Activated naive CD8-positive, alpha-beta T cell treated with anti-CD3 and anti-CD28 coated beads for 36 hours (primary cell): ENCODE measurements around the gene PTPRN. TPM values are rescaled to one million over a fixed set of nuclear protein-coding genes. Genes with fewer than 3 reads are reported as not detected.

Experiments used
- DNase-seq: peaks from one replicate; pipeline ENCODE4 v3.0.0; 2021
- H3K27ac Mint-ChIP-seq: one replicate; pipeline ENCODE4 v1.8.0; 2022; ENCODE audit warnings: mild to moderate bottlenecking, moderate library complexity, mixed read lengths
- H3K27me3 Mint-ChIP-seq: one replicate; pipeline ENCODE4 v1.8.0; 2022; ENCODE audit warnings: mild to moderate bottlenecking, mixed read lengths
- H3K36me3 Mint-ChIP-seq: one replicate; pipeline ENCODE4 v1.8.0; 2021; ENCODE audit warnings: mild to moderate bottlenecking, mixed read lengths
- H3K4me1 Mint-ChIP-seq: one replicate; pipeline ENCODE4 v1.8.0; 2021; ENCODE audit warnings: mixed read lengths
- H3K4me3 Mint-ChIP-seq: one replicate; pipeline ENCODE4 v1.8.0; 2022; ENCODE audit warnings: mild to moderate bottlenecking, moderate library complexity, mixed read lengths
- H3K9me3 Mint-ChIP-seq: one replicate; pipeline ENCODE4 v1.8.0; 2022; ENCODE audit warnings: mixed read lengths
- total RNA-seq, 2 experiments: library from RNA; stranded (reverse); gene quantifications; one replicate each; pipeline ENCODE4 v1.2.3, GENCODE V29; 2021

PTPRN gene
- 1 to 10 TPM; 1.7 to 2.5 TPM for total RNA-seq

- no peak within 1 kb of the TSS for H3K4me3 Mint-ChIP-seq
- peaks cover 2% of the 10 kb centered on the region for H3K9me3 Mint-ChIP-seq
- peaks cover 66% of the 10 kb centered on the region for H3K27me3 Mint-ChIP-seq
- H3K4me1 Mint-ChIP-seq = peaks cover 8% of the 10 kb centered on the region
- no peaks in the 10 kb centered on the region for H3K36me3 Mint-ChIP-seq
- DNase-seq = no peak
- H3K27ac Mint-ChIP-seq = no peak within 1 kb of the TSS
Observed at GRCh38 chr2:219309278-219309677, at the start of gene PTPRN. Gene PTPRN (minus strand): TSS chr2:219309401. CDS start chr2:219309332, 69 bp downstream.

- DNase-seq = peak; percentile 32
- Mint-ChIP-seq H3K27me3 (peaks cover 60% of the 10 kb centered on the region), H3K4me1 (peaks cover 8% of the 10 kb centered on the region)
Observed at GRCh38 chr2:219358170-219359075, 49.2 kb upstream of the PTPRN start.

GRCh38 chr2:219356834-219357233 is 47.6 kb upstream of the PTPRN start:
- peaks cover 65% of the 10 kb centered on the region for H3K27me3 Mint-ChIP-seq

More at GRCh38 chr2:219358170-219359075, 49.2 kb upstream of the PTPRN start:
- no peaks in the 10 kb centered on the region for H3K36me3 Mint-ChIP-seq
- peak overlapping the region; percentile 49 for H3K4me3 Mint-ChIP-seq
- H3K9me3 Mint-ChIP-seq = no peaks in the 10 kb centered on the region
- no peak overlapping the region for H3K27ac Mint-ChIP-seq

GRCh38 chr2:219354582-219354981 is 45.4 kb upstream of the PTPRN start:
- H3K36me3 Mint-ChIP-seq = no peaks in the 10 kb centered on the region
- no peak for DNase-seq
- peaks cover 67% of the 10 kb centered on the region for H3K27me3 Mint-ChIP-seq
- peaks cover 5% of the 10 kb centered on the region for H3K4me1 Mint-ChIP-seq
- H3K27ac Mint-ChIP-seq = no peak overlapping the region
- no peaks in the 10 kb centered on the region for H3K9me3 Mint-ChIP-seq
- H3K4me3 Mint-ChIP-seq = no peak overlapping the region

More at GRCh38 chr2:219356834-219357233, 47.6 kb upstream of the PTPRN start:
- no peaks in the 10 kb centered on the region for H3K9me3 Mint-ChIP-seq
- H3K4me3 Mint-ChIP-seq = no peak overlapping the region
- no peak overlapping the region for H3K27ac Mint-ChIP-seq
- H3K36me3 Mint-ChIP-seq = no peaks in the 10 kb centered on the region
- H3K4me1 Mint-ChIP-seq = peaks cover 5% of the 10 kb centered on the region
- no peak for DNase-seq

- H3K27me3 Mint-ChIP-seq = peaks cover 63% of the 10 kb centered on the region
Observed at GRCh38 chr2:219353129-219353528, 43.9 kb upstream of the PTPRN start.

GRCh38 chr2:219352448-219353023 is 43.3 kb upstream of the PTPRN start:
- Mint-ChIP-seq H3K27ac (no peak overlapping the region), H3K9me3 (no peaks in the 10 kb centered on the region), H3K36me3 (no peaks in the 10 kb centered on the region), H3K4me1 (peaks cover 2% of the 10 kb centered on the region), H3K27me3 (peaks cover 62% of the 10 kb centered on the region), H3K4me3 (no peak overlapping the region)
- DNase-seq = peak; percentile 57

More at GRCh38 chr2:219353129-219353528, 43.9 kb upstream of the PTPRN start:
- DNase-seq = no peak
- H3K4me1 Mint-ChIP-seq = peaks cover 2% of the 10 kb centered on the region
- H3K36me3 Mint-ChIP-seq = no peaks in the 10 kb centered on the region
- no peak overlapping the region for H3K4me3 Mint-ChIP-seq
- no peak overlapping the region for H3K27ac Mint-ChIP-seq
- H3K9me3 Mint-ChIP-seq = no peaks in the 10 kb centered on the region

GRCh38 chr2:219350710-219351221 is 41.6 kb upstream of the PTPRN start:
- Mint-ChIP-seq H3K27ac (no peak overlapping the region), H3K4me3 (no peak overlapping the region), H3K27me3 (peaks cover 57% of the 10 kb centered on the region), H3K4me1 (peaks cover 2% of the 10 kb centered on the region), H3K9me3 (no peaks in the 10 kb centered on the region), H3K36me3 (no peaks in the 10 kb centered on the region)
- DNase-seq = no peak

- no peak for DNase-seq
- H3K4me1 Mint-ChIP-seq = peaks cover 2% of the 10 kb centered on the region
- H3K27me3 Mint-ChIP-seq = peaks cover 55% of the 10 kb centered on the region
- no peaks in the 10 kb centered on the region for H3K36me3 Mint-ChIP-seq
- no peaks in the 10 kb centered on the region for H3K9me3 Mint-ChIP-seq
- no peak overlapping the region for H3K27ac Mint-ChIP-seq
- no peak overlapping the region for H3K4me3 Mint-ChIP-seq
Observed at GRCh38 chr2:219350215-219350614, 41.0 kb upstream of the PTPRN start.

GRCh38 chr2:219344751-219345430 is 35.7 kb upstream of the PTPRN start:
- no peaks in the 10 kb centered on the region for H3K36me3 Mint-ChIP-seq
- no peaks in the 10 kb centered on the region for H3K4me1 Mint-ChIP-seq
- peaks cover 30% of the 10 kb centered on the region for H3K27me3 Mint-ChIP-seq
- H3K4me3 Mint-ChIP-seq = no peak overlapping the region
- DNase-seq = no peak
- no peak overlapping the region for H3K27ac Mint-ChIP-seq
- no peaks in the 10 kb centered on the region for H3K9me3 Mint-ChIP-seq

GRCh38 chr2:219335373-219335786 is 26.2 kb upstream of the PTPRN start:
- peaks cover 2% of the 10 kb centered on the region for H3K4me1 Mint-ChIP-seq
- no peak overlapping the region for H3K4me3 Mint-ChIP-seq
- no peak for DNase-seq
- peaks cover 3% of the 10 kb centered on the region for H3K36me3 Mint-ChIP-seq
- H3K27ac Mint-ChIP-seq = no peak overlapping the region
- H3K27me3 Mint-ChIP-seq = peaks cover 68% of the 10 kb centered on the region
- peaks cover 13% of the 10 kb centered on the region for H3K9me3 Mint-ChIP-seq

- H3K9me3 Mint-ChIP-seq = peaks cover 13% of the 10 kb centered on the region
- H3K27me3 Mint-ChIP-seq = peaks cover 67% of the 10 kb centered on the region
- H3K27ac Mint-ChIP-seq = no peak overlapping the region
Observed at GRCh38 chr2:219334076-219334475, 24.9 kb upstream of the PTPRN start.

GRCh38 chr2:219332542-219332941 is 23.3 kb upstream of the PTPRN start, which contains the start of gene RESP18:
Gene RESP18 (minus strand): TSS chr2:219332744.
- H3K9me3 Mint-ChIP-seq = peaks cover 13% of the 10 kb centered on the region
- no peak for DNase-seq
- H3K27ac Mint-ChIP-seq = no peak within 1 kb of the TSS
- peaks cover 71% of the 10 kb centered on the region for H3K27me3 Mint-ChIP-seq
- H3K4me3 Mint-ChIP-seq = no peak within 1 kb of the TSS
- peaks cover 3% of the 10 kb centered on the region for H3K36me3 Mint-ChIP-seq
- peaks cover 2% of the 10 kb centered on the region for H3K4me1 Mint-ChIP-seq

More at GRCh38 chr2:219334076-219334475, 24.9 kb upstream of the PTPRN start:
- Mint-ChIP-seq H3K4me1 (peaks cover 2% of the 10 kb centered on the region), H3K4me3 (no peak overlapping the region), H3K36me3 (peaks cover 3% of the 10 kb centered on the region)
- no peak for DNase-seq

GRCh38 chr2:219331560-219332213 is 22.5 kb upstream of the PTPRN start:
- Mint-ChIP-seq H3K36me3 (peaks cover 3% of the 10 kb centered on the region), H3K27me3 (peaks cover 69% of the 10 kb centered on the region), H3K4me1 (peaks cover 2% of the 10 kb centered on the region), H3K27ac (no peak overlapping the region), H3K9me3 (peaks cover 13% of the 10 kb centered on the region), H3K4me3 (no peak overlapping the region)
- DNase-seq = peak; percentile 33

- Mint-ChIP-seq H3K27me3 (peaks cover 35% of the 10 kb centered on the region), H3K27ac (no peak overlapping the region), H3K36me3 (no peaks in the 10 kb centered on the region), H3K4me3 (no peak overlapping the region), H3K4me1 (peaks cover 2% of the 10 kb centered on the region), H3K9me3 (peaks cover 3% of the 10 kb centered on the region)
- no peak for DNase-seq
Observed at GRCh38 chr2:219327719-219328118, 18.5 kb upstream of the PTPRN start.
